ENCODE data around the gene MKI67.

- TF ChIP-seq EZH2 (IDR thresholded peaks at IDR 0.05) (no peak), POLR2AphosphoS5 (IDR thresholded peaks at IDR 0.05; ENCODE audit: borderline replicate concordance, low read depth, low read length) (no peak)
Measured at GRCh38 chr10:128054163-128054970, 71.9 kb downstream of the MKI67 start.
